ENCODE measurements around the gene PRKG1. TPM values are rescaled to one million over a fixed set of nuclear protein-coding genes. Genes with fewer than 3 reads are reported as not detected.

PRKG1 gene
- total RNA-seq, 5 donors from 2014 or later (not counting 1 experiment from before 2014, with no cell fraction given) = 0.03 to 0.26 (median 0.19) TPM; not detected in 1

- Mint-ChIP-seq H3K27ac (no peak overlapping the region), H3K36me3 (no peaks in the 10 kb centered on the region), H3K9me3 (peaks cover 0 to 12% (median 0%) of the 10 kb centered on the region in 3 donors), H3K27me3 (no peaks in the 10 kb centered on the region), H3K4me3 (no peak overlapping the region), H3K4me1 (no peaks in the 10 kb centered on the region)
- DNase-seq (no peak), ATAC-seq (replicated peaks in 1 of 4) (no peak)
- Histone ChIP-seq H3K27ac (ENCODE audit: low read length) (no peak overlapping the region), H3K27me3 (replicated peaks in 1 of 2; ENCODE audit: control insufficient read depth in 2 of 2, extremely low read depth in 1 of 2, insufficient read depth in 2 of 2, low read length in 1 of 2) (no peaks in the 10 kb centered on the region), H3K9me3 (no peaks in the 10 kb centered on the region), H3K4me1 (ENCODE audit: control insufficient read depth in 1 of 2, extremely low read depth in 1 of 2, insufficient read depth in 2 of 2, low read length in 2 of 2) (no peaks in the 10 kb centered on the region), H3K36me3 (ENCODE audit: control insufficient read depth in 2 of 2, extremely low read depth in 1 of 2, insufficient read depth in 1 of 2, low read length in 1 of 2) (no peaks in the 10 kb centered on the region), H3K4me3 (ENCODE audit: control insufficient read depth in 1 of 2, extremely low read depth in 1 of 2, low read length in 1 of 2) (no peak overlapping the region)
- ChIA-PET POLR2A (no interaction called here), CTCF (no interaction called here)
- no CpG with 5 or more reads among the region's 1 CpG for WGBS (ENCODE audit: insufficient coverage)
Measured at GRCh38 chr10:51169111-51169510, 94.8 kb downstream of the PRKG1 start.

GRCh38 chr10:51170518-51171245 lies 96.4 kb downstream of the PRKG1 start:
- Histone ChIP-seq H3K4me1 (ENCODE audit: control insufficient read depth in 1 of 2, extremely low read depth in 1 of 2, insufficient read depth in 2 of 2, low read length in 2 of 2) (no peaks in the 10 kb centered on the region), H3K27ac (ENCODE audit: low read length) (no peak overlapping the region), H3K27me3 (replicated peaks in 1 of 2; ENCODE audit: control insufficient read depth in 2 of 2, extremely low read depth in 1 of 2, insufficient read depth in 2 of 2, low read length in 1 of 2) (no peaks in the 10 kb centered on the region), H3K9me3 (no peaks in the 10 kb centered on the region), H3K4me3 (ENCODE audit: control insufficient read depth in 1 of 2, extremely low read depth in 1 of 2, low read length in 1 of 2) (no peak overlapping the region), H3K36me3 (ENCODE audit: control insufficient read depth in 2 of 2, extremely low read depth in 1 of 2, insufficient read depth in 1 of 2, low read length in 1 of 2) (no peaks in the 10 kb centered on the region)
- Mint-ChIP-seq H3K36me3 (no peaks in the 10 kb centered on the region), H3K4me3 (no peak overlapping the region), H3K4me1 (no peaks in the 10 kb centered on the region), H3K27ac (no peak overlapping the region), H3K27me3 (no peaks in the 10 kb centered on the region), H3K9me3 (peaks cover 0 to 12% (median 0%) of the 10 kb centered on the region in 3 donors)
- ATAC-seq (replicated peaks in 1 of 4) (no peak), DNase-seq (no peak)
- POLR2A ChIA-PET = no interaction called here
- WGBS (ENCODE audit: insufficient coverage) = 67% methylated on average over 1 of the region's 2 CpGs
- CTCF ChIA-PET = interaction anchor here in 1 of 2 donors (0.5 to 0.6 kb wide), 2 partner anchors 34 to 36 kb away, joined by 3 read pairs; no protein-coding TSS in a partner anchor

- Histone ChIP-seq H3K36me3 (ENCODE audit: control insufficient read depth in 2 of 2, extremely low read depth in 1 of 2, insufficient read depth in 1 of 2, low read length in 1 of 2) (no peaks in the 10 kb centered on the region), H3K9me3 (no peaks in the 10 kb centered on the region), H3K4me1 (ENCODE audit: control insufficient read depth in 1 of 2, extremely low read depth in 1 of 2, insufficient read depth in 2 of 2, low read length in 2 of 2) (no peaks in the 10 kb centered on the region), H3K27me3 (replicated peaks in 1 of 2; ENCODE audit: control insufficient read depth in 2 of 2, extremely low read depth in 1 of 2, insufficient read depth in 2 of 2, low read length in 1 of 2) (no peaks in the 10 kb centered on the region), H3K27ac (ENCODE audit: low read length) (no peak overlapping the region), H3K4me3 (ENCODE audit: control insufficient read depth in 1 of 2, extremely low read depth in 1 of 2, low read length in 1 of 2) (no peak overlapping the region)
- Mint-ChIP-seq H3K36me3 (no peaks in the 10 kb centered on the region), H3K27ac (no peak overlapping the region), H3K4me3 (no peak overlapping the region), H3K4me1 (no peaks in the 10 kb centered on the region), H3K27me3 (no peaks in the 10 kb centered on the region), H3K9me3 (peaks cover 0 to 10% (median 0%) of the 10 kb centered on the region in 3 donors)
- CTCF ChIA-PET = no interaction called here
- POLR2A ChIA-PET = interaction anchor here in 1 of 2 donors (0.8 kb wide), 1 partner anchor 180 kb away, joined by 4 read pairs; no protein-coding TSS in a partner anchor
- WGBS (ENCODE audit: insufficient coverage) = no CpG with 5 or more reads among the region's 2 CpGs
- ATAC-seq (replicated peaks in 1 of 4) = no peak
- DNase-seq = no peak
Measured at GRCh38 chr10:51171946-51172345, 97.7 kb downstream of the PRKG1 start.

- no peak for ATAC-seq (replicated peaks in 1 of 4)
- no peak overlapping the region for H3K27ac Mint-ChIP-seq
Measured at GRCh38 chr10:51176976-51177695, 102.8 kb downstream of the PRKG1 start.

GRCh38 chr10:51178634-51179033 lies 104.3 kb downstream of the PRKG1 start:
- H3K4me3 ChIP-seq (ENCODE audit: control insufficient read depth in 1 of 2, extremely low read depth in 1 of 2, low read length in 1 of 2) = no peak overlapping the region
- Mint-ChIP-seq H3K9me3 (no peaks in the 10 kb centered on the region), H3K27ac (no peak overlapping the region), H3K4me1 (no peaks in the 10 kb centered on the region), H3K36me3 (no peaks in the 10 kb centered on the region), H3K4me3 (no peak overlapping the region), H3K27me3 (no peaks in the 10 kb centered on the region)
- ChIA-PET POLR2A (no interaction called here), CTCF (no interaction called here)
- H3K9me3 ChIP-seq = no peaks in the 10 kb centered on the region
- no peak overlapping the region for H3K27ac ChIP-seq (ENCODE audit: low read length)
- DNase-seq = no peak
- H3K36me3 ChIP-seq (ENCODE audit: control insufficient read depth in 2 of 2, extremely low read depth in 1 of 2, insufficient read depth in 1 of 2, low read length in 1 of 2) = no peaks in the 10 kb centered on the region
- H3K4me1 ChIP-seq (ENCODE audit: control insufficient read depth in 1 of 2, extremely low read depth in 1 of 2, insufficient read depth in 2 of 2, low read length in 2 of 2) = no peaks in the 10 kb centered on the region
- H3K27me3 ChIP-seq (replicated peaks in 1 of 2; ENCODE audit: control insufficient read depth in 2 of 2, extremely low read depth in 1 of 2, insufficient read depth in 2 of 2, low read length in 1 of 2) = no peaks in the 10 kb centered on the region
- ATAC-seq (replicated peaks in 1 of 4) = no peak

More at GRCh38 chr10:51176976-51177695, 102.8 kb downstream of the PRKG1 start:
- Histone ChIP-seq H3K27me3 (replicated peaks in 1 of 2; ENCODE audit: control insufficient read depth in 2 of 2, extremely low read depth in 1 of 2, insufficient read depth in 2 of 2, low read length in 1 of 2) (no peaks in the 10 kb centered on the region), H3K4me1 (ENCODE audit: control insufficient read depth in 1 of 2, extremely low read depth in 1 of 2, insufficient read depth in 2 of 2, low read length in 2 of 2) (no peaks in the 10 kb centered on the region), H3K36me3 (ENCODE audit: control insufficient read depth in 2 of 2, extremely low read depth in 1 of 2, insufficient read depth in 1 of 2, low read length in 1 of 2) (no peaks in the 10 kb centered on the region), H3K27ac (ENCODE audit: low read length) (no peak overlapping the region), H3K9me3 (no peaks in the 10 kb centered on the region), H3K4me3 (ENCODE audit: control insufficient read depth in 1 of 2, extremely low read depth in 1 of 2, low read length in 1 of 2) (no peak overlapping the region)
- Mint-ChIP-seq H3K27me3 (no peaks in the 10 kb centered on the region), H3K4me1 (no peaks in the 10 kb centered on the region), H3K9me3 (no peaks in the 10 kb centered on the region), H3K4me3 (no peak overlapping the region), H3K36me3 (no peaks in the 10 kb centered on the region)
- ChIA-PET POLR2A (no interaction called here), CTCF (no interaction called here)
- no peak for DNase-seq

GRCh38 chr10:51180141-51180540 lies 105.9 kb downstream of the PRKG1 start:
- Mint-ChIP-seq H3K4me3 (no peak overlapping the region), H3K27me3 (no peaks in the 10 kb centered on the region), H3K4me1 (no peaks in the 10 kb centered on the region), H3K27ac (no peak overlapping the region), H3K9me3 (no peaks in the 10 kb centered on the region), H3K36me3 (no peaks in the 10 kb centered on the region)
- no peak overlapping the region for H3K27ac ChIP-seq (ENCODE audit: low read length)
- WGBS (ENCODE audit: insufficient coverage) = no CpG with 5 or more reads among the region's 4 CpGs
- H3K4me1 ChIP-seq (ENCODE audit: control insufficient read depth in 1 of 2, extremely low read depth in 1 of 2, insufficient read depth in 2 of 2, low read length in 2 of 2) = no peaks in the 10 kb centered on the region
- CTCF ChIA-PET = no interaction called here
- POLR2A ChIA-PET = no interaction called here
- H3K27me3 ChIP-seq (replicated peaks in 1 of 2; ENCODE audit: control insufficient read depth in 2 of 2, extremely low read depth in 1 of 2, insufficient read depth in 2 of 2, low read length in 1 of 2) = no peaks in the 10 kb centered on the region
- no peaks in the 10 kb centered on the region for H3K36me3 ChIP-seq (ENCODE audit: control insufficient read depth in 2 of 2, extremely low read depth in 1 of 2, insufficient read depth in 1 of 2, low read length in 1 of 2)
- DNase-seq (no peak), ATAC-seq (replicated peaks in 1 of 4) (no peak)
- H3K4me3 ChIP-seq (ENCODE audit: control insufficient read depth in 1 of 2, extremely low read depth in 1 of 2, low read length in 1 of 2) = no peak overlapping the region
- H3K9me3 ChIP-seq = no peaks in the 10 kb centered on the region
